Measurements from ENCODE around the gene NCS1. TPM values are rescaled to one million over a fixed set of nuclear protein-coding genes. Genes with fewer than 3 reads are reported as not detected.

The NCS1 gene
- total and polyA plus RNA-seq, 7 experiments from 2014 or later: 0.14 to 0.85 (median 0.22) TPM; not detected in 4

DNA sequence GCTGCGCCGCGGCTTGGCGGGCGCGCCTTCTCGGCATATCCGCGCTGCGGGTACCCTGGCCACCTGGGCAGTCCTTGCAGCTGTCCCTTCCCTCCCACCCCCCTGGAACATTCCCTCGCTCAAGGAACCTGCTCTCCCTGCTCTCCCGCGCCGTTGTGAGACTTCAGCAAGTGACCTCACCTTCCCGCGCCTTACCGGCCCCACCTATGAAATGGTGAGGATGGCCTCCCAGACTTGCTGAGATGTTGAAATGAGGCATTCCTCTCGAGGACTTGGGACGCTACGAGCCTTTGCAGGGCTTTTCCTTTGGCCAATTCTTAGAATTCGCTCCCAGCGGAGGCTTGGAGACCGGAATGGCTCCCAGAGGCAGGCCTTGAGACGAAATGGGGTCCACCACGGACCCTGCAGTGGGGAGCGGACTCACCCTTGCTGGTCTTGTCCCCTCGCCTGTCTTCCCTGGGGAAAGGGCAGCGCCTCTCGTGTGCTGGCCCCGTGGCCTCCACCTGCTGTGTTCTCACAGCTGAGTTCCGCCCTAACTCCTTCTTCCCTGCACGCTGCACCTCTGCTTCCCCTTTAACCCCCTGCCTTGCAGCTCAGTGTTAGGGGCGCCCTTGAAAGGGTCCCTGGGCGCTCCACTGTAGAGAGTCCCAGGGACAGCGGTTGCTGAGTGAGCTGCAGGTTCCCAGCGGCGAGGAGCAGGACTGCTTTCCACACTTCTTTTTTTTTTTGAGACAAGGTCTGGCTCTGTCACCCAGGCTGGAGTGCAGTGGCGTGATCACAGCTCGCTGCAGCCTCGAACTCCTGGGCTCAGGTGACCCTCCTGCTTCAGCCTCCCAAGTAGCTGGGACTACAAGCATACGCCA, 94.3 kb downstream of the NCS1 start:
- ChIA-PET POLR2A (no interaction called here), CTCF (no interaction called here)
- H3K27me3 ChIP-seq (ENCODE audit: control insufficient read depth in 2 of 2, insufficient read depth in 2 of 2, low read length in 2 of 2): no peaks in the 10 kb centered on the region

GRCh38 chr9:130267930-130268329, 95.7 kb downstream of the NCS1 start:
- ChIA-PET POLR2A (no interaction called here), CTCF (no interaction called here)
- Mint-ChIP-seq H3K9me3 (no peaks in the 10 kb centered on the region), H3K4me3 (peak overlapping the region in 1 of 10 donors; percentile 17), H3K27me3 (peaks cover 54 to 66% (median 58%) of the 10 kb centered on the region in 5 donors), H3K36me3 (no peaks in the 10 kb centered on the region), H3K27ac (no peak overlapping the region), H3K4me1 (peaks cover 0 to 11% (median 4%) of the 10 kb centered on the region in 7 donors)
- no peaks in the 10 kb centered on the region for H3K36me3 ChIP-seq (ENCODE audit: control insufficient read depth in 2 of 3, insufficient read depth in 3 of 3, low read length in 3 of 3)
- ATAC-seq: no peak
- H3K4me3 ChIP-seq (ENCODE audit: low read length): no peak overlapping the region
- no peak overlapping the region for H3K27ac ChIP-seq (ENCODE audit: low read depth, low read length)
- H3K4me1 ChIP-seq (ENCODE audit: control insufficient read depth in 2 of 2, insufficient read depth in 2 of 2, low read length in 2 of 2): no peaks in the 10 kb centered on the region
- no peaks in the 10 kb centered on the region for H3K9me3 ChIP-seq (ENCODE audit: control insufficient read depth in 2 of 3, low read length in 3 of 3)
- no peak for DNase-seq
- intact Hi-C loops (cut with micrococcal nuclease): no loop called here
- H3K27me3 ChIP-seq (ENCODE audit: control insufficient read depth in 2 of 2, insufficient read depth in 2 of 2, low read length in 2 of 2): no peaks in the 10 kb centered on the region

More for the DNA sequence above, 94.3 kb downstream of the NCS1 start:
- Histone ChIP-seq H3K27ac (ENCODE audit: low read depth, low read length) (no peak overlapping the region), H3K4me3 (ENCODE audit: low read length) (no peak overlapping the region), H3K9me3 (ENCODE audit: control insufficient read depth in 2 of 3, low read length in 3 of 3) (no peaks in the 10 kb centered on the region), H3K4me1 (ENCODE audit: control insufficient read depth in 2 of 2, insufficient read depth in 2 of 2, low read length in 2 of 2) (no peaks in the 10 kb centered on the region), H3K36me3 (ENCODE audit: control insufficient read depth in 2 of 3, insufficient read depth in 3 of 3, low read length in 3 of 3) (no peaks in the 10 kb centered on the region)
- Mint-ChIP-seq H3K27me3 (peaks cover 57 to 74% (median 63%) of the 10 kb centered on the region in 5 donors), H3K4me3 (peak overlapping the region in 3 of 10 donors; percentile 44 to 53 (median 44)), H3K9me3 (no peaks in the 10 kb centered on the region), H3K36me3 (no peaks in the 10 kb centered on the region), H3K27ac (no peak overlapping the region), H3K4me1 (peaks cover 0 to 11% (median 4%) of the 10 kb centered on the region in 7 donors)
- ATAC-seq: no peak
- intact Hi-C loops (cut with micrococcal nuclease): no loop called here
- DNase-seq: no peak

DNA sequence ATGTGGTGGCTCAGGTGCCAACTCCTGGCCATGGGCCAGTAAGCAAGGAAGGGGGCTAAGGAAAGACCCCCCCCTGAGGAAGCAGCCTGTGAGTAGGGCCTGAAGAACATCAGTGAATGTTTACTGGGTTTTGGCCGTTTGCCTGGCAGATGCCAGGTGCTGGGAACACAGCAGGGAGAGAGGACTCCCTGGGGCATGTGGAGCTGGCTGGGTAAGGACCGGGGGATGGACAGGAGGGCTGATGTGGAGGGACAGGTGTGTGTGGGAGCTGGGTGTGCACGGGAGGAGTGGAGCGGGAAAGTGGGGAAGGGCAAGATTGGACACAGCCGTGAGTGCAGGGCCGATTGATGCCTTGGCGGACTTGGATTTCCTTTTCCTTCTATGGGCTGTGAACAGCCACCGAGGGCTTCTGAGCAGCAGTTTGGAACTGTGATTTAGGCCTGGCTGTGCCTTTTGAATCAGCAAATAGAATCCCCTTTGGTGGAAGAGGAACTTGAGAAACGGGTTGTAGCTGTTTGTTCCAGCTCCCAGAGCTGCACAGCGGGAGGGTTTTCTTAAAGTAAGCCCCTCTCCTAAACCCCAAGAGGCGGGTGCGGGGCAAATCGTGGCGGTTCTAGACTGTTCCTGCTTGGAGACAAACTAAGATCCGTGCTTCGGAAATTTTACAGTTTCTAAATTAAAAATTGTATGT, 96.5 kb downstream of the NCS1 start:
- Histone ChIP-seq H3K9me3 (ENCODE audit: control insufficient read depth in 2 of 3, low read length in 3 of 3) (no peaks in the 10 kb centered on the region), H3K4me3 (ENCODE audit: low read length) (no peak overlapping the region), H3K4me1 (ENCODE audit: control insufficient read depth in 2 of 2, insufficient read depth in 2 of 2, low read length in 2 of 2) (no peaks in the 10 kb centered on the region), H3K27me3 (ENCODE audit: control insufficient read depth in 2 of 2, insufficient read depth in 2 of 2, low read length in 2 of 2) (no peaks in the 10 kb centered on the region), H3K36me3 (ENCODE audit: control insufficient read depth in 2 of 3, insufficient read depth in 3 of 3, low read length in 3 of 3) (no peaks in the 10 kb centered on the region), H3K27ac (ENCODE audit: low read depth, low read length) (no peak overlapping the region)
- POLR2A ChIA-PET: no interaction called here
- Mint-ChIP-seq H3K4me1 (peaks cover 0 to 11% (median 4%) of the 10 kb centered on the region in 7 donors), H3K36me3 (no peaks in the 10 kb centered on the region), H3K4me3 (no peak overlapping the region), H3K27me3 (peaks cover 48 to 63% (median 52%) of the 10 kb centered on the region in 5 donors), H3K9me3 (no peaks in the 10 kb centered on the region), H3K27ac (no peak overlapping the region)
- intact Hi-C loops (cut with micrococcal nuclease): no loop called here
- DNase-seq (no peak), ATAC-seq (no peak)
- CTCF ChIA-PET: no interaction called here

DNA sequence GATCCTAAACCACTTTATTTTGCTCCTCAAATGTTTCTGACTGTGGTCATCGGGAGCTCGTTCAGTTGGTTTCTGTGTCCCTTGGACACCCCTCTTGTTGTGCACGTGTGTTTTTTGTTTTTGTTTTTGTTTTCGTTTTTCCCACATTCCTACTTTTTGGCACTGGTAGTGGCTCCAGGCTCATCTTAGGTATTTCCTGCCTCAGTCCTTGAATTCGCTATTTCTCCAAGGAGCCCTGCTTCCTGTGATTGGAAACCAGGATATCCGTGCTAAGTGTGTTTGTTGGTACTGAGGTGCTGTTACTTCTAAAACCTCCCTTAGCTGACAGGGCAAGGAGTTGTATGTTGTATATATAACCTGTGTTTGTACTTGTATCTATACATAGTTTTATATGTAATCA, 99.3 kb downstream of the NCS1 start:
- H3K4me3 ChIP-seq (ENCODE audit: low read length): no peak overlapping the region
- Mint-ChIP-seq H3K4me3 (no peak overlapping the region), H3K9me3 (no peaks in the 10 kb centered on the region), H3K27ac (no peak overlapping the region), H3K36me3 (no peaks in the 10 kb centered on the region), H3K27me3 (peaks cover 42 to 51% (median 46%) of the 10 kb centered on the region in 5 donors), H3K4me1 (peaks cover 0 to 5% (median 0%) of the 10 kb centered on the region in 7 donors)
- H3K27ac ChIP-seq (ENCODE audit: low read depth, low read length): no peak overlapping the region
- H3K36me3 ChIP-seq (ENCODE audit: control insufficient read depth in 2 of 3, insufficient read depth in 3 of 3, low read length in 3 of 3): no peaks in the 10 kb centered on the region
- H3K4me1 ChIP-seq (ENCODE audit: control insufficient read depth in 2 of 2, insufficient read depth in 2 of 2, low read length in 2 of 2): no peaks in the 10 kb centered on the region
- ATAC-seq: no peak
- intact Hi-C loops (cut with micrococcal nuclease): no loop called here
- H3K27me3 ChIP-seq (ENCODE audit: control insufficient read depth in 2 of 2, insufficient read depth in 2 of 2, low read length in 2 of 2): no peaks in the 10 kb centered on the region
- no peak for DNase-seq
- POLR2A ChIA-PET: no interaction called here
- CTCF ChIA-PET: no interaction called here
- no peaks in the 10 kb centered on the region for H3K9me3 ChIP-seq (ENCODE audit: control insufficient read depth in 2 of 3, low read length in 3 of 3)

DNA sequence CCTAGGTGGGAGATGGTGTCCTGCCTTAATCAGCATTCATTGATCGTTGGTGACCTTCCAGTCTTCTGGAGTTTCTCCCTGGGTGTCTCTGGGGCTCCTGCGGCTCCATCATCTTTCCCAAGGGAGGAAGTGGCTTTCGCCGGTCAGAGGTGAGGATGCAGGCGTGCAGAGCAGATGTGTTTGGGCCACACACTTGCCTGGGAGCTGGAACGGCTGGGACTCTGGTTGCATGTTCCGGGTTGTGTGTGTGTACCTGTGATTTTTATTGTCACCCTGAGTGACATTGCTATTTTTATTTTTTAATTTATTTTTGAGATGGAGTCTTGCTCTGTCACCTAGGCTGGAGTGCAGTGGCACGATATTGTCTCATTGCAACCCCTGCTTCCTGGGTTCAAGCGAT, 103.0 kb downstream of the NCS1 start:
- intact Hi-C loops (cut with micrococcal nuclease): no loop called here
- DNase-seq: no peak
- Histone ChIP-seq H3K27me3 (ENCODE audit: control insufficient read depth in 2 of 2, insufficient read depth in 2 of 2, low read length in 2 of 2) (no peaks in the 10 kb centered on the region), H3K36me3 (ENCODE audit: control insufficient read depth in 2 of 3, insufficient read depth in 3 of 3, low read length in 3 of 3) (no peaks in the 10 kb centered on the region), H3K9me3 (ENCODE audit: control insufficient read depth in 2 of 3, low read length in 3 of 3) (no peaks in the 10 kb centered on the region), H3K27ac (ENCODE audit: low read depth, low read length) (no peak overlapping the region), H3K4me1 (ENCODE audit: control insufficient read depth in 2 of 2, insufficient read depth in 2 of 2, low read length in 2 of 2) (no peaks in the 10 kb centered on the region), H3K4me3 (ENCODE audit: low read length) (no peak overlapping the region)
- H3K27me3 Mint-ChIP-seq: peaks cover 22 to 25% (median 23%) of the 10 kb centered on the region in 5 donors
- H3K36me3 Mint-ChIP-seq: no peaks in the 10 kb centered on the region
- H3K9me3 Mint-ChIP-seq: peaks cover 0 to 2% (median 0%) of the 10 kb centered on the region in 11 donors
- no peak overlapping the region for H3K4me3 Mint-ChIP-seq
- H3K27ac Mint-ChIP-seq: no peak overlapping the region
- ChIA-PET CTCF (no interaction called here), POLR2A (no interaction called here)
- ATAC-seq: no peak
- H3K4me1 Mint-ChIP-seq: no peaks in the 10 kb centered on the region

DNA sequence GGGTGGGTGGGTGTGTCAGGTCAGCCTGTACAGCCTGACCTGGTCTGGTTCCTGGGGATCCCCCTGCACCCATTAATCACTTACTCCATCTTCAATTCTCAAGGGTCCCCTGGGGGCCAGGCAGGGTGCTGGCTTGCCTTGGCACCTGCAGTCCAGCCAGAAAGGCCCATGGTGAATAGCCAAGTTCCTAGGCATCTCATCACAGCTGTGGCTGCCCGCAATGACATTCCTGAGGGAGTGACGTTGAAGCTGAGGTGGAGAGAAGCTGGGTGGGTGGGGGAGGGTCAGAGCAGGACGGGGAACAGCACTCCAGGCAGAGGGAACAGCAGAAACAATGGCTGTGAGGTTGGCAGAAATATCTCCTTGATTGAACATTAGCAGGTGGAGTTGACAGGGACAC, 103.9 kb downstream of the NCS1 start:
- peaks cover 0 to 2% (median 0%) of the 10 kb centered on the region in 11 donors for H3K9me3 Mint-ChIP-seq
- H3K27ac ChIP-seq (ENCODE audit: low read depth, low read length): no peak overlapping the region
- H3K27ac Mint-ChIP-seq: no peak overlapping the region
- intact Hi-C loops (cut with micrococcal nuclease): no loop called here
- POLR2A ChIA-PET: no interaction called here
- H3K9me3 ChIP-seq (ENCODE audit: control insufficient read depth in 2 of 3, low read length in 3 of 3): no peaks in the 10 kb centered on the region
- DNase-seq: no peak
- H3K27me3 Mint-ChIP-seq: peaks cover 18 to 25% (median 21%) of the 10 kb centered on the region in 5 donors
- H3K4me3 ChIP-seq (ENCODE audit: low read length): no peak overlapping the region
- H3K36me3 Mint-ChIP-seq: no peaks in the 10 kb centered on the region
- no peak overlapping the region for H3K4me3 Mint-ChIP-seq
- CTCF ChIA-PET: no interaction called here
- H3K4me1 Mint-ChIP-seq: no peaks in the 10 kb centered on the region
- no peaks in the 10 kb centered on the region for H3K4me1 ChIP-seq (ENCODE audit: control insufficient read depth in 2 of 2, insufficient read depth in 2 of 2, low read length in 2 of 2)
- no peak for ATAC-seq
- H3K27me3 ChIP-seq (ENCODE audit: control insufficient read depth in 2 of 2, insufficient read depth in 2 of 2, low read length in 2 of 2): no peaks in the 10 kb centered on the region
- no peaks in the 10 kb centered on the region for H3K36me3 ChIP-seq (ENCODE audit: control insufficient read depth in 2 of 3, insufficient read depth in 3 of 3, low read length in 3 of 3)

Data from naive thymus-derived CD4-positive, alpha-beta T cell (primary cell).